Mucosa of rectum (tissue), 2 donors: ENCODE results near the gene TOX2.

Experiments
- H3K27ac ChIP-seq, 2 donors: one replicate each; pipeline ENCODE4 v1.7.0; 2013; ENCODE audit warnings: inconsistent platforms in 2 of 2, low read depth in 2 of 2, low read length in 2 of 2
- H3K27me3 ChIP-seq, 2 donors: one replicate each; pipeline ENCODE4 v1.7.0; 2013; ENCODE audit warnings: low read length in 2 of 2; ENCODE audit not compliant: control insufficient read depth in 2 of 2, insufficient read depth in 2 of 2
- H3K36me3 ChIP-seq, 2 donors: one replicate each; pipeline ENCODE4 v1.7.0; 2013; ENCODE audit warnings: low read length in 2 of 2; ENCODE audit not compliant: control insufficient read depth in 2 of 2, insufficient read depth in 2 of 2
- H3K4me1 ChIP-seq, 2 donors: one replicate each; pipeline ENCODE4 v1.7.0; 2013; ENCODE audit warnings: low read length in 2 of 2, mild to moderate bottlenecking in 1 of 2; ENCODE audit not compliant: control insufficient read depth in 2 of 2, insufficient read depth in 2 of 2
- H3K4me3 ChIP-seq, 2 donors: one replicate each; pipeline ENCODE4 v1.7.0; 2013; ENCODE audit warnings: low read length in 2 of 2
- H3K9ac ChIP-seq, 2 donors: one replicate each; pipeline ENCODE4 v1.7.0; 2013; ENCODE audit warnings: low read length in 2 of 2, low read depth in 1 of 2, mild to moderate bottlenecking in 1 of 2
- H3K9me3 ChIP-seq, 2 donors: one replicate each; pipeline ENCODE4 v1.7.0; 2013; ENCODE audit warnings: low read length in 2 of 2; ENCODE audit not compliant: control insufficient read depth in 2 of 2
- donor health status: healthy.
- donor health status: Normal muscosa, but diverticular disease.

The TOX2 gene

DNA sequence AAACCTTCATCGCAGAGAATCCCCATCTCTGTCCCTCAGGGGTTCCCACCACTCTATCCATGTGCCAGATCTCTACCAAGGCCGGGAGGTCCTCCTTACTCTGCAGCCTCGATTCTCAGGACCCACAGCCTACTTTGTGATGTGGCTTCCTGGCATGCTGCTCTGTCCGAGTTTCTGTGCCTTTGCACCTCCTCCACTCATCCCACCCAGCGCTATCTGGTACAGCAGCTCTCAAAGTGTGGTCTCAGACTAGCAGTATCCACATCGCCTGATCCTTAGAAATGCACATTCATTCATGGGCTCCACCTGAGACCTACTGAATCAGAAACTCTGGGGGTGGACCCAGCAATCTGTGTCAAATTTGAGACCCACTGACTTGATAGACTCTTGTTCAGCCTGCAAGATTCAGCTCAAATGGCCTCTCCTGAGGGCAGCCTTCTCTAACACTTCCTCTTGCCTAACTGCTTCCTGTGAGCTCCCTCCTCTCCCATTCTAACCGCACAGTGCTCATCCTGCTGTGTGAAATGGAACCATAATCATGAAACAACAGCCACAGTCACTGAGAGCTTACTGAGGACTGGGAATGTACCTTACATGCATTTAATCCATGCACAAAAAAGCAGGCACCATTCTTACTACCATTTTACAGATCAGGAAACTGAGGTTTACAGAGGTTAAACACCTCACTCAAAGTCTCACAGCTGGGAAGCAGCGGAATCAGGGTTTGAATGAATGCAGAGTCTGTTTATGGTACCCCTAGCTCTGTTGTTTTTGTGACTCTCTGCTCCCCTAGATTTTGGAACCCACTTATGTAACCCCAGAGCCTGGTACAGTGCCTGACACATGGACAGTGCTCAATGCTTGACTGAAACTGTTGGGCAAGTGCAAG is 202.9 kb downstream of the TOX2 start:
- peaks cover 3 to 5% of the 10 kb centered on the region in 2 donors for H3K27me3 ChIP-seq
- H3K4me3 ChIP-seq = no peak overlapping the region
- no peaks in the 10 kb centered on the region for H3K9me3 ChIP-seq
- H3K9ac ChIP-seq = no peak overlapping the region
- H3K27ac ChIP-seq = no peak overlapping the region
- no peaks in the 10 kb centered on the region for H3K4me1 ChIP-seq
- no peaks in the 10 kb centered on the region for H3K36me3 ChIP-seq

DNA sequence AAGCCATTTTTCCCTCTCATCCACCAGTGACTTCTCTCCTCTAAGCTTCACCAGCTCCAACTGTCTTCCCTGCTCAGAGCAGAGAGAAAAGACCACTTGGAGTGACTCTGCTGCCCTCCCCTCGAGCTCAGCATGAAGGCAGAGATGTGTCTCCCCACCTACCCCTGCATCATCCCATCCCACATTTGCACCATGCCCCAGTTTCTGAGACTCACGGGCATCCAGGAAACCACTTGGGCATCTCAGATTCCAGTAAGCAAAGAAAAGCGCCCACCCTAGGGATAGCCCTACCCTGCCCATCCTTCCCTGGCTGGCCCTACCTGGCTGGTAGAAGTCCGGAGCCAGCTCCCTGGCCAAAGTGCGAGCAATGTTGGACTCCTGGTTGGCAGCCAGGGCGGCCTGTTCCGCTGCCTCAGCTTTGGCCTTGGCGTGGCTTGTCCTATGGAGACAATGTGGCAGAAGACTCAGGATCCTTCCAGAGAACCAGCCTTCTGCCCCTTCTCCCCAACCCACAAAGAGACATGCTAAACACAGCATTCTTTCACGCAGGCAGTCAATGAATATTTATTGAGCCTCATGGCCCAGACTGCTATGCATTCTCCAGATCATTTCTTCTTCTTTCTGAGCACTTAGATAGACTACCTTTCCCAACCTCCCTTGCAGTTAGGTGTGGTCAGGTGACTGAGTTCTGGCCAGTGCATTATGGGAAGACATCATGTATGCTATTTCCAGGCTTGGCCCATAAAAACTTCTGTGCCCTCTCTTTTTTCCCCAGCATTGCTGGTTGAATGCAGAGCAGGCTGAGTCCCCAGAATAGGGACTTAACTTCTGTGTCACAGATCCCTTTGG is 203.8 kb downstream of the TOX2 start:
- H3K27ac ChIP-seq = no peak overlapping the region
- H3K36me3 ChIP-seq = no peaks in the 10 kb centered on the region
- peaks cover 3 to 5% of the 10 kb centered on the region in 2 donors for H3K27me3 ChIP-seq
- H3K4me1 ChIP-seq = no peaks in the 10 kb centered on the region
- no peak overlapping the region for H3K9ac ChIP-seq
- no peaks in the 10 kb centered on the region for H3K9me3 ChIP-seq
- H3K4me3 ChIP-seq = no peak overlapping the region
